Panc1 (cell line): ENCODE data around the gene GPR180. TPM values are rescaled to one million over a fixed set of nuclear protein-coding genes. Genes with fewer than 3 reads are reported as not detected.

Experiments
- ATAC-seq: fragments of 200-7000 bp; cut with Tn5 transposase; 2 replicates; pipeline ENCODE4 v1.9.1; 2020; ENCODE audit warnings: mild to moderate bottlenecking, moderate library complexity
- BruUV-seq: library from RNA; stranded (reverse); fragments of 400-500 nt; replicated peaks from 2 replicates; lab custom pipeline; 2021; lab: Mats Ljungman, UMichigan
- CTCF ChIA-PET: fragments of 300-600 bp; sonication (Branson Sonifier 250); formaldehyde crosslinking; loops from one replicate; lab custom pipeline; 2022; ENCODE audit warnings: antibody characterized with exemption; lab: Charles Lee
- POLR2A ChIA-PET: fragments of 300-600 bp; sonication (Branson Sonifier 250); formaldehyde crosslinking; loops from one replicate; lab custom pipeline; 2022; ENCODE audit warnings: antibody characterized with exemption; lab: Charles Lee
- DNase-seq: peaks from one replicate; pipeline ENCODE4 v3.0.0-alpha.2; 2010; ENCODE audit warnings: low read depth, low spot score
- H3K27ac ChIP-seq: 2 replicates; pipeline ENCODE4 v1.5.1; 2011; ENCODE audit warnings: mild to moderate bottlenecking, low read length, inconsistent platforms
- H3K27me3 ChIP-seq: fragments of 200-500 bp; sonication (Bioruptor generic); 2 replicates; pipeline ENCODE4 v1.6.0; 2014; ENCODE audit warnings: low read length, inconsistent platforms; ENCODE audit not compliant: control insufficient read depth, insufficient read depth
- H3K36me3 ChIP-seq: fragments of 200-500 bp; sonication (Bioruptor generic); 2 replicates; pipeline ENCODE4 v1.5.1; 2014; ENCODE audit warnings: inconsistent platforms, mild to moderate bottlenecking, low read length, moderate library complexity; ENCODE audit not compliant: control insufficient read depth, insufficient read depth
- H3K4me1 ChIP-seq: 2 replicates; pipeline ENCODE4 v1.5.1; 2011; ENCODE audit warnings: inconsistent platforms, mild to moderate bottlenecking, low read length, moderate library complexity; ENCODE audit not compliant: control insufficient read depth, insufficient read depth
- H3K4me3 ChIP-seq, 2 experiments: 2 replicates each; pipeline ENCODE4 v1.5.1; 2011 to 2012; ENCODE audit warnings: low read depth in 2 of 2, low read length in 2 of 2, mild to moderate bottlenecking in 2 of 2, inconsistent platforms in 1 of 2, moderate library complexity in 1 of 2
- H3K9me3 ChIP-seq: fragments of 200-500 bp; sonication (Bioruptor generic); 2 replicates; pipeline ENCODE4 v1.5.1; 2014; ENCODE audit warnings: low read depth, mild to moderate bottlenecking, inconsistent platforms, low read length, moderate library complexity; ENCODE audit not compliant: control insufficient read depth, insufficient read depth
- CTCF ChIP-seq: fragments of 450-650 bp; IDR thresholded peaks from 2 replicates; pipeline ENCODE4 v1.5.1; 2017; ENCODE audit warnings: mild to moderate bottlenecking
- POLR2AphosphoS5 ChIP-seq: IDR thresholded peaks from 2 replicates; pipeline ENCODE4 v1.6.1; 2012; ENCODE audit warnings: mild to moderate bottlenecking, low read depth, low read length, moderate library complexity
- REST ChIP-seq, 2 experiments: IDR thresholded peaks; 2 replicates each; pipeline ENCODE4 v1.6.1; 2011 to 2012; ENCODE audit warnings: low read depth in 2 of 2, control low read depth in 1 of 2, low read length in 1 of 2, mild to moderate bottlenecking in 1 of 2, moderate library complexity in 1 of 2; ENCODE audit not compliant: insufficient read depth in 1 of 2
- SIN3A ChIP-seq: IDR thresholded peaks from 2 replicates; pipeline ENCODE4 v1.6.1; 2012; ENCODE audit warnings: low read depth, mild to moderate bottlenecking, low read length, moderate library complexity, borderline replicate concordance; ENCODE audit not compliant: insufficient read depth
- TCF7L2 ChIP-seq: IDR thresholded peaks from 2 replicates; pipeline ENCODE4 v1.6.1; 2011; ENCODE audit warnings: mild to moderate bottlenecking, low read depth, low read length, inconsistent platforms
- in situ Hi-C: cut with HindIII; loops from 2 replicates; pipeline ENCODE4 v1.10.0; 2016; ENCODE audit warnings: low sequenced_read_pairs, low pct_unique_long_range_greater_than_20kb
- intact Hi-C: fragments of 100-400 bp; cut with micrococcal nuclease; formaldehyde crosslinking; loops from one replicate; pipeline ENCODE4 v1.10.0; 2022; ENCODE audit not compliant: unreplicated experiment
- total RNA-seq: library from RNA; stranded (reverse); gene quantifications from one replicate; pipeline ENCODE4 v1.2.1, GENCODE V29; 2021; ENCODE audit not compliant: unreplicated experiment

The GPR180 gene
- total RNA-seq, 1 experiment from 2014 or later = 7.1 TPM

GRCh38 chr13:94662274-94662945 is 60.8 kb downstream of the GPR180 start:
- DNase-seq = no peak
- Histone ChIP-seq H3K36me3 (no peaks in the 10 kb centered on the region), H3K4me3 (no peak overlapping the region), H3K27me3 (no peaks in the 10 kb centered on the region; the same call in 1 of the 2 replicates), H3K27ac (no peak overlapping the region), H3K4me1 (no peaks in the 10 kb centered on the region), H3K9me3 (no peaks in the 10 kb centered on the region)
- in situ Hi-C loops = no loop called here
- intact Hi-C loops = no loop called here
- no TSS peak for BruUV-seq
- TF ChIP-seq TCF7L2 (no peak), CTCF (no peak), SIN3A (no peak), POLR2AphosphoS5 (no peak), REST (IDR thresholded peaks at IDR 0.05; ENCODE audit: insufficient read depth in 1 of 2, low read depth in 2 of 2, low read length in 1 of 2) (no peak)
- ATAC-seq = no peak
- CTCF ChIA-PET = no interaction called here
- POLR2A ChIA-PET = interaction anchor here (0.7 kb wide), 1 partner anchor 38 kb away, joined by 3 read pairs; no protein-coding TSS in a partner anchor

GRCh38 chr13:94664889-94665288 is 63.2 kb downstream of the GPR180 start:
- H3K27ac ChIP-seq = no peak overlapping the region
- H3K27me3 ChIP-seq = no peaks in the 10 kb centered on the region; the same call in 1 of the 2 replicates
- in situ Hi-C loops = no loop called here
- intact Hi-C loops = no loop called here
- H3K4me3 ChIP-seq = no peak overlapping the region
- ATAC-seq (no peak), DNase-seq (no peak)
- ChIA-PET POLR2A (no interaction called here), CTCF (no interaction called here)
- no TSS peak for BruUV-seq
- no peaks in the 10 kb centered on the region for H3K36me3 ChIP-seq
- no peaks in the 10 kb centered on the region for H3K9me3 ChIP-seq
- H3K4me1 ChIP-seq = no peaks in the 10 kb centered on the region
- TF ChIP-seq TCF7L2 (no peak), REST (IDR thresholded peaks at IDR 0.05; ENCODE audit: insufficient read depth in 1 of 2, low read depth in 2 of 2, low read length in 1 of 2) (no peak), SIN3A (no peak), CTCF (no peak), POLR2AphosphoS5 (no peak)
